Astrocyte (in vitro differentiated cells and primary cell): ENCODE results near the gene ERGIC3. TPM values are rescaled to one million over a fixed set of nuclear protein-coding genes. Genes with fewer than 3 reads are reported as not detected.

ENCODE experiments used
- DNase-seq: peaks from one replicate; pipeline ENCODE4 v3.0.0-alpha.2; 2010; ENCODE audit warnings: low read depth
- FAIRE-seq: peaks from 2 replicates; lab custom pipeline; 2011; peaks lifted over from hg19 to GRCh38; lab: Jason Lieb, UNC
- H2AFZ ChIP-seq: 2 replicates; pipeline ENCODE4 v1.6.0; 2012; ENCODE audit warnings: low read depth, low read length, inconsistent platforms
- H3K27ac ChIP-seq: 2 replicates; pipeline ENCODE4 v1.5.1; 2011; ENCODE audit warnings: low read depth, low read length, inconsistent platforms
- H3K27me3 ChIP-seq: 2 replicates; pipeline ENCODE4 v1.6.0; 2011; ENCODE audit warnings: low read length, inconsistent platforms; ENCODE audit not compliant: insufficient read depth
- H3K36me3 ChIP-seq: 2 replicates; pipeline ENCODE4 v1.5.1; 2011; ENCODE audit warnings: low read length, inconsistent platforms; ENCODE audit not compliant: insufficient read depth
- H3K4me1 ChIP-seq: 2 replicates; pipeline ENCODE4 v1.5.1; 2011; ENCODE audit warnings: low read length, inconsistent platforms; ENCODE audit not compliant: insufficient read depth
- H3K4me2 ChIP-seq: 2 replicates; pipeline ENCODE4 v1.6.0; 2012; ENCODE audit warnings: low read length, inconsistent platforms
- H3K4me3 ChIP-seq: 2 replicates; pipeline ENCODE4 v1.5.1; 2011; ENCODE audit warnings: low read depth, mild to moderate bottlenecking, low read length, inconsistent platforms; ENCODE audit not compliant: insufficient read depth
- H3K79me2 ChIP-seq: 2 replicates; pipeline ENCODE4 v1.6.0; 2012; ENCODE audit warnings: mild to moderate bottlenecking, low read length, inconsistent platforms; ENCODE audit not compliant: insufficient read depth
- H3K9ac ChIP-seq: 2 replicates; pipeline ENCODE4 v1.6.0; 2012; ENCODE audit warnings: mild to moderate bottlenecking, low read length, inconsistent platforms
- H3K9me3 ChIP-seq: 2 replicates; pipeline ENCODE4 v1.5.1; 2012; ENCODE audit warnings: low read depth, mild to moderate bottlenecking, low read length, inconsistent platforms; ENCODE audit not compliant: insufficient read depth
- H4K20me1 ChIP-seq: 2 replicates; pipeline ENCODE4 v1.6.0; 2012; ENCODE audit warnings: low read length, inconsistent platforms; ENCODE audit not compliant: insufficient read depth
- H3K27ac Mint-ChIP-seq: one replicate; pipeline ENCODE4 v1.8.0; 2021; ENCODE audit warnings: mild to moderate bottlenecking, mixed read lengths; ENCODE audit not compliant: unreplicated experiment
- H3K27me3 Mint-ChIP-seq: one replicate; pipeline ENCODE4 v1.8.0; 2021; ENCODE audit warnings: low read depth, mixed read lengths; ENCODE audit not compliant: unreplicated experiment
- H3K36me3 Mint-ChIP-seq: one replicate; pipeline ENCODE4 v1.8.0; 2021; ENCODE audit warnings: low read depth, mixed read lengths; ENCODE audit not compliant: unreplicated experiment
- H3K4me1 Mint-ChIP-seq: one replicate; pipeline ENCODE4 v1.8.0; 2021; ENCODE audit warnings: low read depth, mixed read lengths; ENCODE audit not compliant: unreplicated experiment
- H3K4me3 Mint-ChIP-seq: one replicate; pipeline ENCODE4 v1.8.0; 2021; ENCODE audit warnings: mild to moderate bottlenecking, moderate library complexity, mixed read lengths; ENCODE audit not compliant: unreplicated experiment
- H3K9me3 Mint-ChIP-seq: one replicate; pipeline ENCODE4 v1.8.0; 2021; ENCODE audit warnings: mild to moderate bottlenecking, mixed read lengths; ENCODE audit not compliant: unreplicated experiment
- CTCF ChIP-seq: IDR thresholded peaks from 2 replicates; pipeline ENCODE4 v1.5.1; 2011; ENCODE audit warnings: low read depth, mild to moderate bottlenecking, inconsistent platforms, low read length, moderate library complexity; ENCODE audit not compliant: insufficient read depth
- EZH2 ChIP-seq: IDR thresholded peaks from 2 replicates; pipeline ENCODE4 v1.6.1; 2012; ENCODE audit warnings: mild to moderate bottlenecking, low read length, inconsistent platforms; ENCODE audit not compliant: insufficient read depth
- total RNA-seq: library from RNA; stranded (reverse); gene quantifications from 2 replicates; pipeline ENCODE4 v1.2.1, GENCODE V29; 2021

Gene ERGIC3
- total RNA-seq, 1 donor from 2014 or later = 198 TPM

DNA sequence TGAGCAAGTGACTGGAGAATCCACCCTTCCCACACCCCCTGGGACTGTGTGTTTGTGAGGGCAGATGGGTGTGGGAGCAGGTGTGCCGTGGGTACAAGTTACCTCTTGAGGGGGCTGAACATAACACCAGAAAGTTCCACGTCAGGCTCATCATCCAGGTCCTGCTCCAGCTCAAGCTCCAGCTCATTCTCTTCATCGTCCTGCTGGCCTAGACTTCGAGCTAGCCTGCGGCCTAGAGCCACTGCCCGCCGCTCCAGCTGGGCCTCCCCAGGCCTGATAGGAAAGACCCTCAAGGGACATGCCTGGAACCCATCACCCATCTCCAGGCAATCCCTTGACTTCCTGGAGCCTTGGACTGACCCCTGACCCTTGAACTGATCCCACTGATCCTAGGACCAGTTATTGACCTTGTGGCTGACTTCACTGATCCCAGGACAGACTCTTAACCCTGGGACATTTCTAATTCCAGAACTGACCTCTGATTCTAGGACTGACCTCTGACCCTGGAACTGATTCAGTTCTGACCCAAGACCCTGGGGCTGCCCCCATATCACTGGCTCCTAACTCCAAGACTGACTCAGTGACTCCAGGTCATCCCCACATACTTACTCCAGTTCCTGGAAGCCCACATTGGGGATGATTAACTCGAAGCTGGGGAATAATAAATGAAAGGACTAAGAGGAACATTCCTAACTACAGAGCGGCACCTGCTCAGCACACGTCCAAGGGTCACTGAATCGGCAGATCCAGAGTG, 62.0 kb downstream of the ERGIC3 start:
- H3K4me3 ChIP-seq = no peak overlapping the region
- peaks cover 10% of the 10 kb centered on the region for H3K9me3 Mint-ChIP-seq
- no peak overlapping the region for H3K27ac Mint-ChIP-seq
- no peaks in the 10 kb centered on the region for H4K20me1 ChIP-seq
- H3K4me2 ChIP-seq = no peak overlapping the region
- peaks cover 20% of the 10 kb centered on the region for H3K27me3 ChIP-seq
- no peaks in the 10 kb centered on the region for H3K9me3 ChIP-seq
- H3K36me3 ChIP-seq = no peaks in the 10 kb centered on the region
- H2AFZ ChIP-seq = no peak overlapping the region
- no peak overlapping the region for H3K9ac ChIP-seq
- peaks cover 48% of the 10 kb centered on the region for H3K27me3 Mint-ChIP-seq
- no peak for TF ChIP-seq EZH2
- TF ChIP-seq CTCF = no peak
- peaks cover 11% of the 10 kb centered on the region for H3K4me1 ChIP-seq
- no peak for FAIRE-seq
- no peak overlapping the region for H3K27ac ChIP-seq
- H3K4me3 Mint-ChIP-seq = no peak overlapping the region
- peaks cover 5% of the 10 kb centered on the region for H3K4me1 Mint-ChIP-seq
- no peaks in the 10 kb centered on the region for H3K79me2 ChIP-seq
- no peak for DNase-seq
- peaks cover 1% of the 10 kb centered on the region for H3K36me3 Mint-ChIP-seq

DNA sequence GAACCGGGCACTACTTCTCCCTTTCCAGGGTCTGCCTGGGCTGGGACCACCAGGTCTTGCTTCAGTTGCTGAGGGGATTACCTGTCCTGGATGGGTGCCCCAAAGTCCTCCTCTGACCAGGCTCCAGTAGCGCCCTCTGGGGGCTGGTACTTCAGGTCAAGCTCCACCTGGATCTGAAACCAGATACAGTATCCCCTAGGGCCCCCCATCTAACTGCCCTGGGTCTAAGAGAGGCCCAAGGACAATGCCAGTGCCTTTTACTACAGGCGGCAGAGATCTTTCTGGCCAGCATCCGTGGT, 62.5 kb downstream of the ERGIC3 start:
- no peak overlapping the region for H2AFZ ChIP-seq
- peaks cover 20% of the 10 kb centered on the region for H3K27me3 ChIP-seq
- no peak for TF ChIP-seq EZH2
- peak; percentile 5 for TF ChIP-seq CTCF
- H3K4me2 ChIP-seq = no peak overlapping the region
- H3K36me3 Mint-ChIP-seq = peaks cover 1% of the 10 kb centered on the region
- H3K4me3 Mint-ChIP-seq = no peak overlapping the region
- peaks cover 7% of the 10 kb centered on the region for H3K9me3 Mint-ChIP-seq
- no peak overlapping the region for H3K27ac Mint-ChIP-seq
- H3K36me3 ChIP-seq = no peaks in the 10 kb centered on the region
- no peak overlapping the region for H3K9ac ChIP-seq
- no peaks in the 10 kb centered on the region for H4K20me1 ChIP-seq
- H3K9me3 ChIP-seq = no peaks in the 10 kb centered on the region
- FAIRE-seq = no peak
- H3K4me1 Mint-ChIP-seq = peaks cover 5% of the 10 kb centered on the region
- H3K79me2 ChIP-seq = no peaks in the 10 kb centered on the region
- H3K27me3 Mint-ChIP-seq = peaks cover 43% of the 10 kb centered on the region
- no peak overlapping the region for H3K27ac ChIP-seq
- H3K4me1 ChIP-seq = peaks cover 11% of the 10 kb centered on the region
- DNase-seq = no peak
- H3K4me3 ChIP-seq = no peak overlapping the region

GRCh38 chr20:35606127-35606526, 64.2 kb downstream of the ERGIC3 start:
- peaks cover 8% of the 10 kb centered on the region for H3K4me1 ChIP-seq
- no peak overlapping the region for H3K4me3 ChIP-seq
- TF ChIP-seq CTCF (no peak), EZH2 (no peak)
- no peaks in the 10 kb centered on the region for H3K9me3 ChIP-seq
- no peak overlapping the region for H3K9ac ChIP-seq
- Mint-ChIP-seq H3K27ac (no peak overlapping the region), H3K36me3 (peaks cover 1% of the 10 kb centered on the region), H3K4me1 (peaks cover 5% of the 10 kb centered on the region), H3K27me3 (peaks cover 32% of the 10 kb centered on the region), H3K4me3 (no peak overlapping the region), H3K9me3 (peaks cover 7% of the 10 kb centered on the region)
- H3K36me3 ChIP-seq = no peaks in the 10 kb centered on the region
- no peak overlapping the region for H3K4me2 ChIP-seq
- peaks cover 9% of the 10 kb centered on the region for H3K27me3 ChIP-seq
- H4K20me1 ChIP-seq = no peaks in the 10 kb centered on the region
- no peak for FAIRE-seq
- no peaks in the 10 kb centered on the region for H3K79me2 ChIP-seq
- DNase-seq = no peak
- no peak overlapping the region for H3K27ac ChIP-seq
- no peak overlapping the region for H2AFZ ChIP-seq
